HT1080 (cell line): ENCODE results near the gene VPS45. TPM values are rescaled to one million over a fixed set of nuclear protein-coding genes. Genes with fewer than 3 reads are reported as not detected.
A peak's percentile ranks its signal among the peaks of the same experiment; 100 is the strongest.
"Not testable (repeated sequence)": the region's sequence is repeated elsewhere in the genome, so short reads cannot be mapped to it uniquely, and the experiment has no call there.

Experiments
- DNase-seq: peaks from one replicate; pipeline ENCODE4 v3.0.0-alpha.2; 2015; ENCODE audit warnings: low read depth
- polyA plus RNA-seq, 2 experiments: library from polyadenylated mRNA; depleted of rRNA; stranded (reverse); fragments of >200 nt; gene quantifications; 2 replicates each; pipeline ENCODE4 v1.2.3, GENCODE V29; 2015
- total RNA-seq: library from RNA; depleted of rRNA; stranded (reverse); fragments of >200 nt; shearing (Covaris generic); gene quantifications from 2 replicates; pipeline ENCODE4 v1.2.3, GENCODE V29; 2014; rRNA removed

Gene VPS45, protein sequence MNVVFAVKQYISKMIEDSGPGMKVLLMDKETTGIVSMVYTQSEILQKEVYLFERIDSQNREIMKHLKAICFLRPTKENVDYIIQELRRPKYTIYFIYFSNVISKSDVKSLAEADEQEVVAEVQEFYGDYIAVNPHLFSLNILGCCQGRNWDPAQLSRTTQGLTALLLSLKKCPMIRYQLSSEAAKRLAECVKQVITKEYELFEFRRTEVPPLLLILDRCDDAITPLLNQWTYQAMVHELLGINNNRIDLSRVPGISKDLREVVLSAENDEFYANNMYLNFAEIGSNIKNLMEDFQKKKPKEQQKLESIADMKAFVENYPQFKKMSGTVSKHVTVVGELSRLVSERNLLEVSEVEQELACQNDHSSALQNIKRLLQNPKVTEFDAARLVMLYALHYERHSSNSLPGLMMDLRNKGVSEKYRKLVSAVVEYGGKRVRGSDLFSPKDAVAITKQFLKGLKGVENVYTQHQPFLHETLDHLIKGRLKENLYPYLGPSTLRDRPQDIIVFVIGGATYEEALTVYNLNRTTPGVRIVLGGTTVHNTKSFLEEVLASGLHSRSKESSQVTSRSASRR
- 27.9 and 28.5 TPM in 2 replicates for total RNA-seq
- 19.3 and 22.7 TPM in 2 replicates for polyA plus RNA-seq (2015; cell fraction: cytosol; rRNA removed)
- polyA plus RNA-seq (2015; cell fraction: nucleus; rRNA removed), result 78.8 and 85.5 TPM in 2 replicates

DNA sequence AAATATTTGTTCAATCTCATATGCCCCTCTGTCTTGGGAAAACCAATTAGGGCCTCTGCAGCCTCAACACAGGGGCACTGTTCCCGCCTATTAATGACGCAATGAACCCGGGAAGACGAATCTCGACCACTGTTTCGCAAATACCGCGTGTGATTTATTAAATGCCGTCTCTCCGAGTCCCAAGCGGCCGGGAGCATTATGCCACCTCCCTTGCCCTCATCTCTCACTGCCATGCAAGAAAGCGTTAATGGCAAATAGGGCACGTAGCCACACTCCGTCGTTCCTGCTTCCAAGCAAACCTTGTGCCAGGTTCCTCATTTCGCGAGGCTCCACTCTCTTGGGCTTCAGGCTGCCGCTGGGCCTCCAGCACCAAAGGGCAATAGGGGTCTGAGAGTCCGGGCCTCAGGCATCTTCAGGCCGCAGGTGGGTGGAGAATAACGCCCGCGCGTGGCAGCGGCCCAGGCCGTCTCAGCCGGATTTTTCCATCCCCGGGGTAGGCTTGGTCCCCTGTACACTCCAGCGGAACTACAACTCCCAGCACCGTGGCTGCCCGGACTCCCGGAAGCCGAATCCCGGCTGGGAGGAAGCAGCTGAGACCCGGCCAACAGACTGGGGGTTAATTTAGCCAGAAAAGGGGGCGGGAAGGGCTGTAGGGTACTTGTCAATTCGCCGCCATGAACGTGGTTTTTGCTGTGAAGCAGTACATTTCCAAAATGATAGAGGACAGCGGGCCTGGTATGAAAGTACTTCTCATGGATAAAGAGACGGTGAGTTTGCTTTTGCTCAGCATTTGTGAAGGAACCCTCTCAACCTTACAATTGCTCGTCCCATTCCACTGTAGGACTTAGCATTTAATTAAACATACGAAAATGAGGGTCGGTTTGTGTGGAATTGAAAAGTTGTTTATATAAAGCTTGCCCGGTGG is at the start of gene VPS45:
Gene VPS45, plus strand, starts transcription at position 593 of the 925 bp plus-strand sequence. Its CDS starts 82 bp downstream, at position 675.
- DNase-seq, result peak; percentile 90

DNA sequence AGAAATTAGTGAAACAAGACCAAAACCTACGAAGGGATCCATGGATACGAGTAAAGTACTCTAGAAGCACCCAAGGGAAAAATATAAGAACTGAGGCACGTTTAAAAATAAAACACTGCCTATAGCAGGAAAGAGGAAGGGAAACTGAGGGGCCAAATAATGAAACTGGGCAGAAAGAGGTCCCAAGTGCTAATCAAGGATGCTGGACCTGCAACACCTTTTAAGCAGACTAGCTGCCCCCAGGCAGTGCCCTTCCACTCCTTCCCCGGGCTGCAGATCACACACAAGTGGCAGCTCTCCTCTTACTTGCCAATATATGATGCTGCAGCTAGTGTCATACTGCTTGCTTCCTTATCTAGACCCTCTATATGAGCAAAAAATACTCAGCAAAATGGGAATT is 49.4 kb upstream of the VPS45 start:
- no peak for DNase-seq

DNA sequence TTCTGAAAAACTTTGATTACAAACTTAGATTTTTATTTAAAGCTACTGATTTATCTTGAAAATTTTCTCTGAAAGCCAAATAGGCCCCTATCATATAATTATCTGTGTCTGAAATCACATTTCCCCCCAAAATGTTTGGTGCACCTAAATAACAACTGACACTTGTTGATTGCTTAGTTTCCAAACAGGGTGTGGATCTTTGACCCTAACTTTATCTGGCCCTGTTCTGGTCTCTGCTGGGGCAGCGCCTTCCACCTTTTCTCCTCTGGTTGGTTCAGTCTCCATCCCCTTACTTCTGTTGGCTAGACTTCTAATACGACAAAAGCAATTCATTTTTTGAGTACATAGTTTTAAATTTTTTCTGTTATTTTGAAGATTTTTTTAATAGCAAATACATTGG is 46.9 kb upstream of the VPS45 start:
- DNase-seq, result no peak

DNA sequence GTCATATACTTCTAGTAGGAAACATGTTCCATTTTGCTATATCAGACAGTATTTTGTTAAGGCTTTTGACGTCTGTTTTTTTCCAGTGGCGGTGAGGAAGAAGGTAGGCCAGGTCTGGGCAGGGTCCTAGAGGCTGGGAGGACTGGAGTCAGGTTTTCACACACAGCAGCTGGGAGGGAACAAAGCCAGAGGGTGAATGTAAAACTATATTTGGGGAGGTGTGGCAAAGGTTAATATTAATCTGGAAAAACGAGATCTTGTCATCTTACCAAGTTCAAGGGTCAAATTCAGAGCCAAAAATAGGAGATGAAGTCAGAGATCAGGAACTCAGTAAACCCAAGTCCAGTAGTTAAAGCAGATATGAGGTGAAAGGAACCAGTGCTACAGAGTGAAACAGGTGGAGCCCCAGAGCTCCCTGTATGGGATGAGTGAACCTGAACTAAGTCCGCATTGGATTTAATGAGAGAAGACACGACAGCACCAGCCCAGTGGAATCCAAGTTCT is 46.3 kb upstream of the VPS45 start:
- no peak for DNase-seq

DNA sequence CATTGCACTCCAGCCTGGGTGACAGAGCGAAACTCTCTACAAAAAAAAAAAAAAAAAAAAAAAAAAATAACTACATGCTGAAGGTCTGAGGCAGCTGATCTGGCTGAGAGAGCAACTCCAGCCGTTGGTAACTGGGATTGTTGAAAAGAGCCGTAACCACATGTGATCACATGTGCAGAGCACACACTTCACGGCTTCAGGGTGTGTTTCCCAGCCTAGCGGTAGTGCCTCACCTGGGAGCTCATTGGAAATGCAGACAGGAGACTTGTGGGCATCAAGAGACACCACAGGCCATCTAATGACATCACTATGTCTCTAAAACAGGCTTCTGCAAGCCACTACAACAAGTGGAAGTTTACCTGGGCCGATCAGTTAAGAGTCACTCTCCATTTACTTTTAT is 45.2 kb upstream of the VPS45 start:
- DNase-seq, result no peak

DNA sequence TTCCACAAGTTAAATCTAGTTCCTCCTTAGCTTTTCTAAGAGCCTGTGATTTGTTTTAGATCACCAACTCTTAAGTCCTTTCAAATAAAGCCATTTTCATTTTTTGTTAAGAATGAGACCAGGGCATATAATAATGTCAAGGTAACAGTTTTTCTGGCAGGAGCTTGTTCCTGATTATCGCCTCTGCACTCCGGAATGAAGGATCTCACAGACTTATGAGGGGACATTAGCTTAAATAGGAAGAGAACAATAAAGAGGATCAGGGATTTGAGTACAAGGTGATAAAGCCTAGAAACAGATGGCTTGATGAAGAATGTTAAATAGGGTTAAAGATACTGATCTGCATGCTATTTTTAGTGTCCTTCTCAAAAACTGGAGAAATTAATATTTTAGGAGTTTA is 43.4 kb upstream of the VPS45 start:
- DNase-seq, result no peak

DNA sequence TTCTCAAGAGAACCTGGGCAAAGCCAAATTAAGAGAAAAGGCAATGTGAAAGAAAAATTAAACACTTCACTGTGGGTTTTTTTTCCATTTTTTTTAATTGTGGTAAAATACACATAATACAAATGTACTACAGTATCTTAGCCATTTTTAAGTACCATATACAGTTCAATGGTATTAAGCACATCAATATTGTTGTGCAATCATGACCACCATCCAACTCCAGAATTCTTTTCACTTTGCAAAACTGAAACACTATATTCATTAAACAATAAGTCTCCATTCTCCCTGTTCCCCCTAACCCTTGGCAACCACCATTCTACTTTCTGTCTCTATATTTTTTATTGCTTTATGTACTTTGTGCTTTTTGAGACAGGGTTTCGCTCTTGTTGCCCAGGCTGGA is 39.3 kb upstream of the VPS45 start:
- no peak for DNase-seq

DNA sequence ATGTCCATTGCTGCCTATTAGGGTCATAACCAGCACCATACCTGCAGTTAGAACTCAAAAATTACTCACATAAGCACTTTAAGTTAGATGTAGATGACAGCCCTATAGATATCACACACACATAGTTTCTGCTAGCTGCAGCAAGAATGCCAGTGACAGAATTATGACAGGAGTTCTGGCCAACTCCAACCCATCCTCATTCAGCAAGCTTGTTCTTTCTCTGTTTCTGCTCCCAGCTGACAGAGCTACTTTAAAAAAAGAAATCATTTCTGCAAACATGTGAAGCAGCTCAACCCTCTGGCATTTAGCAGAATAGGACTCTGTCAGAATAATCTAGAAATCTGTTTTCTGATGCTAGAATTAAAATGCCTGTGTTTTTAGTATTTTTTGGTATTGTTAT is 33.2 kb upstream of the VPS45 start:
- DNase-seq, result no peak

DNA sequence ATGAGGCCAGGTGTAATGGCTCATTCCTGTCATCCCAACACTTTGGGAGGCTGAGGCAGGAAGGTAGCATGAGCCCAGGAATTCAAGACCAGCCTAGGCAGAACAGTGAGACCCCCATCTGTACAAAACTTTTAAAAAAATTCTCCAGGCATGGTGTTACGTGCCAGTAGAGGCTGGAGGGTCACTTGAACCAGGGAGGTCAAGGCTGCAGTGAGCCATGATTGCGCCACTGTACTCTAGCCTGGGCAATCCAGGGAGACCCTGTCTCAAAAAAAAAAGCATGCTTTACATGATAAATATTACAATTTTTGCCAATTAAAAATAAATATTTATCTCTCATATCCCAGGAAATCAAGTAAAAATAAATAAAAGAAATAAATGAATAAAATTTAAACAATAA is 17.6 kb upstream of the VPS45 start:
- no peak for DNase-seq

DNA sequence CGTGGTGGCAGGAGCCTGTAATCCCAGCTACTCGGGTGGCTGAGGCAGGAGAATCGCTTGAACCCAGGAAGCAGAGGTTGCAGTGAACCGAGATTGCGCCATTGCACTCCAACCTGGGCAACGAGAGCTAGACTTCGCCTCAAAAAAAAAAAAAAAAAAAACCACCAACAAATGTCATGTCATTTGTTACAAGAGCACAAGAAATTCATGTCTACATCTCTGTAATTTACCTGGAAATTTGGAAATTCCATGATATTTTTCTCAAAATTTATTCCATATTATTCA is 16.5 kb upstream of the VPS45 start:
- no peak for DNase-seq

DNA sequence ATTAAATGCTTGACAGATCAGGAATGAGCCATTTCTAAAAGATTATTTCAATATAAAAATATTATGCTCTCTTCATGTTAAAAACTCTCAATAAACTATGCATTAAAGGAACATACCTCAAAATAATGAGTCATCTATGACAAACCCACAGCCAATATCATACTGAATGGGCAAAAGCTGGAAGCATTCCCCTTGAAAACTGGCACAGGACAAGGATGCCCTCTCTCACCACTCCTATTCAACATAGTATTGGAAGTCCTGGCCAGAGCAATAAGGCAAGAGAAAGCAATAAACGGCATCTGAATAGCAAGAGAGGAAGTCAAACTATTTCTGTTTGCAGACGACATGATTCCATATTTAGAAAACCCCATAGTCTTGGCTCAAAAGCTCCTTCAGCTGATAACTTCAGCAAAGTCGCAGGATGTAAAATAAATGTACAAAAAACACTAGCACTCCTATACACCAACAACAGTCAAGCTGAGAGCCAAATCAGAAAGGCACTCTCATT is 15.6 kb upstream of the VPS45 start:
- peak; percentile 3 for DNase-seq

DNA sequence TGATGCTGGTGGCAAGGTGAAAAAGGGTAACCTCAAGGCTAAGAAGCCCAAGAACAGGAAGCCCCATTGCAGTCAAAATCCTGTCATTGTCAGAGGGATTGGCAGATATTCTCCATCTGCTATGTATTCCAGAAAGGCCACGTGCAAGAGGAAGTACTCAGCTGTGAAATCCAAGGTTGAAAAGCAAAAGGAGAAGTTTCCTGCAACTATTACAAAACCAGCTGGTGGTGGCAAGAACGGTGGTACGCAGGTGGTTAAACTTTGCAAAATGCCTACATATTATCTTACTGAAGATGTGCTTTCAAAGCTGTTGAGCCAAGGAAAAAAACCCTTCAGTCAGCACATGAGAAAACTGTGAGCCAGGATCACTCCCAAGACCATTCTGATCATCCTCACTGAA is 13.7 kb upstream of the VPS45 start:
- no peak for DNase-seq

DNA sequence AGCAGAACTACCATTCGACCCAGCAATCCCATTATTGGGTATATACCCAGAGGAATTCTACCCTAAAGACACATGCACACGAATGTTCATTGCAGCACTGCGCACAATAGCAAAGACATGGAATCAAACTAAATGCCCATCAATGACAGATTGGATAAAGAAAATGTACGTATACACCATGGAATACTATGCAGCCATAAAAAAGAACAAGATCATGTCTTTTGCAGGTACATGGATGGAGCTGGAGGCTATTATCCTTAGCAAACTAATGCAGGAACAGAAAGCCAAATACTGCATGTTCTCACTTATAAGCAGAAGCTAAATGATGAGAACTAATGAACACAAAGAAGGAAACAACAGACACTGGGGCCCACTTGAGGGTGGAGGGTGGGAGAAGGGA is 12.1 kb upstream of the VPS45 start:
- not testable (repeated sequence) for DNase-seq

DNA sequence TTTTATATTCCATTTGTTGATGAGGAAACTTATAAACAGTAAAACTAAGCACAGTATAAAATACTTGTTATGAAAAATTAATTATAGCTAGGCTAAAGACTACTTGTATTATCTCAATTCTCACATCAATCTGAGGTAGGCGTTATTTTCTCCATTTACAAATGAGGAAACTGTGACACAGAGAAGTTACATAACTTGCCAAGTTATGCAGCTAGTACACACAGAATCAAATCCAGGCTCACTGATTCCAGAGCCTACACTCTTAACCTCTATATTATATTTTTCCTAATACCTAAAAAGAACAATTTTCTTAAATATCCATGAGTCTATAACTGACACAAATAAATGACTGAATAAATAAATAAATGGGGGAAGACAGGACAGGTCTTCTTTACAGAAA is 11.2 kb upstream of the VPS45 start:
- no peak for DNase-seq

DNA sequence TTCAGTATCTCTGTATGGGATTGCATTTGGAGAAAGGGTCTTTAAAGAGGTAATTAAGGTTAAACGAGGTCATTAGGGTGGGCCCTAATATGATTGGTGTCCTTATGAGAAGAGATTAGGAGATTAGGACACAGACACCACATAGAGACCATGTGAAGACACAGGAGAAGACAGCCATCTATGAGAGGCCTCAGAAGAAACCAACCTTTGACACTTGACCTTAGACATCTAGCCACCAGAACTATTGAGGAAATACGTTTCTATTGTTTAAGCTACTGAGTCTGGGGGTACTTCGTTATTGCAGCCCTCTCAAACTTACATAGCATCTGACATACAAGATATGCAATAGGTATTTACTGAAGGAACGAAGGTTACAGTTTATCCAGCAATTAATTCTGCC is 7.3 kb upstream of the VPS45 start:
- DNase-seq, result no peak

DNA sequence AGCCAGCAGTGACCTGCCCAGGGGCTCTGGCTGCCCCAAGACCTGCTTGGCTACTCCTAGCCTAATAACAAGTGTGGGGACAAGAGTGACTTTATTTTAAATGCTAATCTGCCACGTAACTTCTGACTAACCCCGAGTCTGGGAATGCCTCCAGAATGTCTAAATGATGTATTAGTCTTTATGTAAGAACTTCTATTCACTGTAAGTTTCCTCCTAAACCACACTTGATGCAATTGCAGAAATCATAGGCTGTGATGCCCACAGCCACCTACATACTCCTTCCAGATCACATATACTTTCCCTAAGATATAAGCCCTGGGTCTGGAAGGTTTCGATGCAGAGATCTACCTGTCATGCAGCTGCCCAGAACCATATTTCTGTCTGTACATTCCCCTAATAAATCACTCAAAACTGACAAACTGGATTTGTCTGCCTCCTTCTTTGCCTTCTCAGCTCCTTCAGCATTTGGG is 5.9 kb upstream of the VPS45 start:
- peak; percentile 78 for DNase-seq

DNA sequence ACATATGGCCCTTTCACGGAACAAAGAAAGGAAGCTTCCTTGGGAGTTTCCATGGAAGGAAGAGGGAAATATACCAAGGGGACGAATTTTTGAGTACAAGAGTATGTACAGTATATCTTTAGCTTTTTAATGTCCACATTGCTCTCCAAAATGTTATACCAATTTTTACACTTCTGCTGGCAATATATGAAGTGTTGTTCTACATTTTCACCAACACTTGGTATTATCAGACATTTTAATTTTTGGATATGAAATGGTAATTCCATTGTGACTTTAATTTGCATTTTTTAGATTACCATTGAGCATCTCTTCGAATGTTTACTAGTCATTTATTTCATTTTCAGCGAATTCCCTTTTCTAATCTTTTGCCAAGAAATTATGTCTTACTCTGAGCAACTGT is 5.5 kb upstream of the VPS45 start:
- DNase-seq, result no peak

DNA sequence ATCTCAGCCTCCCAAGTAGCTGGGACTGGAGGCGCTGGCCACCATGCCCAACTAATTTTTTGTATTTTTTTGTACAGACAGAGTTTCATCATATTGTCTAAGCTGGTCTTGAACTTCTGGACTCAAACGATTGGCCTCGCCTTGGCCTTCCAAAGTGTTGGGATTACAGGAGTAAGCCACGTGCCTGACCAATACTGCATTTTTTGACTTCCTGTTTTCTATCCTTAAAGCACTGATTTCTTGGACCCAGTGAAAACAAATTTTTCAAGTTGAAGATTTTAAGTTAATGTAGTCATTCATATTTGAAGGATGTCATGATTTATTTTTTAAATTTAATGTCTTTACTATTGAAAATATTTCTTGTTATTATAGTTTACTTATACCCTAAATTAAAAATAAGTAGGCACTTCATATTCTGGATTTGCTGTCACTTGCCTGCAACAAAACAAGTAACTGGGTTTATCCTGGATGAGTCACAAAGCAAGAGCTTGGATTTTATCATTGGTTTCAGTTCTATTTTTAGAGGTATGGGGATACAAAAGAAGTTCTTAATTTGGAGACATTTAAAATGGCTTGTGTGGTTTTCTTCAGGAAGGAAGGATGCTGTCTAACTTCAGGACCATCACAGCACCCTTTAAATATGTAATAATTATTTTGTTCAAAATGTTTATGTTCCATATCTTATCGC is 2.2 kb upstream of the VPS45 start:
- DNase-seq, result peak; percentile 44

DNA sequence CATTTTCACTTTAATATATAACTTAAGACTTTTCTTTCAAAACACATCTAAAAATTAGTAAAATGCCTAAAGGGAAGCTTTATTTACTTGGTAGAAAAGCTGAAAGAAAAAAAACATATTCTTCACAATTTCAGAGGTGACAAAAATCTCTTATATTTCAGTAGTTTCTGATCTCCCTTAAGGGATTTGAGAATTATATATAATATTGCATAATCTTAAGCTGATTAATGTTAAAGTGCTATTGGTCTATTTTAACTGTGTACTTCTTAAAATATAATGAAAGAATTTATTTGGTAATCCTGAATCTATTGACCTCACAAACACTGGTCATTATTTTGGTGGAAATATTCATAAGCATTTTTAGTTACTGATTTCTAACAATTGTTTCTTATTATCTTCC is 1.2 kb upstream of the VPS45 start:
- DNase-seq, result no peak

DNA sequence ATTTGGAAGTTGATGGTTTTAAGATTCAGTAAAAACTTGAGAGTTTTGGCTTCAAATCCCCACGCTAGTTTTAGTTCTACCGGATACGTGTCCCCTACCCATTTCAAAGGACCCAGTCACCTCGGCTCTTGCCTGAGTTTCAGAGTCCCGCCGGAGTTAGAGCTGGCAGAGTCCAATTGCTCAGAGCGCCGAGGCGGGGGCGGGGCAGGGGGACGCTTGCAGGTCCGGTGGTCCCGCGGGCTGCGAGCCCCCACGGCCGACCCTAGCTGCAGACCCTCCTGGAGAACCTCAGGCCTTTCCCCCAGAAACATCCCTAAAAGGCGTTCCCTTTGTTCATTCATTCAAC is 765 bp upstream of the VPS45 start:
- DNase-seq, result no peak

DNA sequence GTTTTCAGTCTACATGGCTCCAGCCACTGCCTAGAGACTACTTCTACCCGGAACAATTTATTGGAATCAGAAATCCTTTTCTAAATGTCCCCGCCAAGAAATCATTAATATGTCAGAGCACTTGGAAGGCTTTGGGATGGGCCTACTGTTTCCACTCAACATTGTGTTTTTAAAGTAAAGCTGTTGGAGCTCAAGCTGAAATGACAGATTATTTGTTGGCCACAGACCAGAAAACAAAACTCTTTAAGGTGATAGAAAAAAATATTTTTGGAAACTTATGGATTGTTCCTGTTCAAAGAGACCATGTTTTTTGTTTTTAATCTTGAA is 496 bp downstream of the VPS45 start:
- no peak for DNase-seq
